PC-9 (cell line): ENCODE results near the gene NBEAL1.

Experiments
- CTCF ChIP-seq: fragments of 200-600 bp; sonication (generic); conservative IDR thresholded peaks from 2 replicates; pipeline ENCODE4 v1.6.1; 2017; ENCODE audit warnings: mixed run types, antibody characterized with exemption, mild to moderate bottlenecking, moderate library complexity
- EZH2 ChIP-seq: fragments of 200-600 bp; sonication (generic); IDR thresholded peaks from 2 replicates; pipeline ENCODE4 v1.8.0; 2017; ENCODE audit warnings: antibody characterized with exemption, low read depth

- TF ChIP-seq CTCF = no peak
- no peak for TF ChIP-seq EZH2
Observed at GRCh38 chr2:203021991-203022390, 7.3 kb downstream of the NBEAL1 start.
